Neuron (in vitro differentiated cells): ENCODE data around the gene GGTA1.
"Not testable (repeated sequence)": the region's sequence is repeated elsewhere in the genome, so short reads cannot be mapped to it uniquely, and the experiment has no call there.

Experiments
- H2AFZ ChIP-seq: one replicate; pipeline ENCODE4 v1.6.1; 2013; ENCODE audit warnings: low read depth, mild to moderate bottlenecking, inconsistent platforms, low read length, moderate library complexity
- H3K27me3 ChIP-seq: one replicate; pipeline ENCODE4 v1.6.1; 2013; ENCODE audit warnings: low read length; ENCODE audit not compliant: insufficient read depth
- H3K36me3 ChIP-seq: one replicate; pipeline ENCODE4 v1.6.1; 2013; ENCODE audit warnings: low read length; ENCODE audit not compliant: insufficient read depth
- H3K4me1 ChIP-seq: one replicate; pipeline ENCODE4 v1.6.1; 2013; ENCODE audit warnings: low read length; ENCODE audit not compliant: insufficient read depth
- H3K4me3 ChIP-seq: 2 replicates; pipeline ENCODE4 v1.5.1; 2013; ENCODE audit warnings: mild to moderate bottlenecking, low read length, moderate library complexity
- H3K9me3 ChIP-seq: one replicate; pipeline ENCODE4 v1.6.1; 2013; ENCODE audit warnings: low read length

Gene GGTA1

GRCh38 chr9:121499427-121500164 is at the start of gene GGTA1:
GGTA1 (minus strand) TSS chr9:121499844; CDS start chr9:121467922, 31,922 bp downstream.
- peaks cover 19% of the 10 kb centered on the region for H3K4me1 ChIP-seq
- peak within 1 kb of the TSS; percentile 44 for H3K4me3 ChIP-seq
- peaks cover 37% of the 10 kb centered on the region for H3K27me3 ChIP-seq
- H3K36me3 ChIP-seq, result no peaks in the 10 kb centered on the region
- peak within 1 kb of the TSS; percentile 78 for H2AFZ ChIP-seq
- no peaks in the 10 kb centered on the region for H3K9me3 ChIP-seq

GRCh38 chr9:121548666-121549065 is 49.0 kb upstream of the GGTA1 start:
- Histone ChIP-seq H3K4me1 (peaks cover 3% of the 10 kb centered on the region), H3K36me3 (no peaks in the 10 kb centered on the region), H3K9me3 (no peaks in the 10 kb centered on the region), H2AFZ (no peak overlapping the region), H3K4me3 (no peak overlapping the region), H3K27me3 (peaks cover 8% of the 10 kb centered on the region)

GRCh38 chr9:121545875-121546423 is 46.3 kb upstream of the GGTA1 start:
- Histone ChIP-seq H3K9me3 (no peaks in the 10 kb centered on the region), H3K36me3 (no peaks in the 10 kb centered on the region), H3K4me1 (peaks cover 3% of the 10 kb centered on the region), H2AFZ (peak overlapping the region; percentile 71), H3K4me3 (peak overlapping the region; percentile 21), H3K27me3 (peaks cover under 1% of the 10 kb centered on the region)

GRCh38 chr9:121545150-121545874 is 45.7 kb upstream of the GGTA1 start:
- Histone ChIP-seq H3K27me3 (no peaks in the 10 kb centered on the region), H3K36me3 (no peaks in the 10 kb centered on the region), H2AFZ (peak overlapping the region; percentile 71), H3K9me3 (no peaks in the 10 kb centered on the region), H3K4me1 (peaks cover 3% of the 10 kb centered on the region), H3K4me3 (no peak overlapping the region)

- Histone ChIP-seq H2AFZ (no peak overlapping the region), H3K27me3 (no peaks in the 10 kb centered on the region), H3K4me1 (peaks cover 3% of the 10 kb centered on the region), H3K36me3 (no peaks in the 10 kb centered on the region), H3K9me3 (no peaks in the 10 kb centered on the region), H3K4me3 (no peak overlapping the region)
These were observed 42.4 kb upstream of the GGTA1 start for GRCh38 chr9:121542025-121542424.

GRCh38 chr9:121541256-121541655 is 41.6 kb upstream of the GGTA1 start:
- H3K4me1 ChIP-seq, result peaks cover 3% of the 10 kb centered on the region
- no peaks in the 10 kb centered on the region for H3K36me3 ChIP-seq
- H2AFZ ChIP-seq, result no peak overlapping the region
- H3K9me3 ChIP-seq, result no peaks in the 10 kb centered on the region
- H3K4me3 ChIP-seq, result no peak overlapping the region
- H3K27me3 ChIP-seq, result no peaks in the 10 kb centered on the region

- Histone ChIP-seq H3K36me3 (no peaks in the 10 kb centered on the region), H3K4me1 (no peaks in the 10 kb centered on the region), H2AFZ (no peak overlapping the region), H3K4me3 (no peak overlapping the region), H3K27me3 (no peaks in the 10 kb centered on the region), H3K9me3 (no peaks in the 10 kb centered on the region)
These were observed 38.6 kb upstream of the GGTA1 start for GRCh38 chr9:121538221-121538620.

- no peaks in the 10 kb centered on the region for H3K36me3 ChIP-seq
- no peaks in the 10 kb centered on the region for H3K27me3 ChIP-seq
- no peak overlapping the region for H2AFZ ChIP-seq
- no peak overlapping the region for H3K4me3 ChIP-seq
- H3K9me3 ChIP-seq, result no peaks in the 10 kb centered on the region
- no peaks in the 10 kb centered on the region for H3K4me1 ChIP-seq
These were observed 37.6 kb upstream of the GGTA1 start for GRCh38 chr9:121537283-121537682.

GRCh38 chr9:121532881-121533280 is 33.2 kb upstream of the GGTA1 start:
- Histone ChIP-seq H3K9me3 (no peaks in the 10 kb centered on the region), H2AFZ (no peak overlapping the region), H3K27me3 (no peaks in the 10 kb centered on the region), H3K4me3 (no peak overlapping the region), H3K4me1 (no peaks in the 10 kb centered on the region), H3K36me3 (no peaks in the 10 kb centered on the region)

GRCh38 chr9:121529237-121529987 is 29.8 kb upstream of the GGTA1 start:
- Histone ChIP-seq H3K27me3 (no peaks in the 10 kb centered on the region), H3K4me3 (no peak overlapping the region), H3K9me3 (no peaks in the 10 kb centered on the region), H3K4me1 (no peaks in the 10 kb centered on the region), H2AFZ (no peak overlapping the region), H3K36me3 (no peaks in the 10 kb centered on the region)

GRCh38 chr9:121528642-121529041 is 29.0 kb upstream of the GGTA1 start:
- H3K4me1 ChIP-seq, result no peaks in the 10 kb centered on the region
- no peak overlapping the region for H2AFZ ChIP-seq
- no peaks in the 10 kb centered on the region for H3K9me3 ChIP-seq
- H3K36me3 ChIP-seq, result no peaks in the 10 kb centered on the region
- H3K27me3 ChIP-seq, result no peaks in the 10 kb centered on the region
- no peak overlapping the region for H3K4me3 ChIP-seq

GRCh38 chr9:121527371-121527770 is 27.7 kb upstream of the GGTA1 start:
- H3K9me3 ChIP-seq, result no peaks in the 10 kb centered on the region
- H2AFZ ChIP-seq, result no peak overlapping the region
- no peaks in the 10 kb centered on the region for H3K4me1 ChIP-seq
- H3K36me3 ChIP-seq, result no peaks in the 10 kb centered on the region
- no peak overlapping the region for H3K4me3 ChIP-seq
- H3K27me3 ChIP-seq, result no peaks in the 10 kb centered on the region

GRCh38 chr9:121519688-121520087 is 20.0 kb upstream of the GGTA1 start:
- not testable (repeated sequence) for H3K36me3 ChIP-seq, H3K4me3 ChIP-seq, H3K27me3 ChIP-seq, H3K4me1 ChIP-seq, H3K9me3 ChIP-seq, H2AFZ ChIP-seq
